Measurements from ENCODE around the gene TAS2R20.

The TAS2R20 gene

DNA sequence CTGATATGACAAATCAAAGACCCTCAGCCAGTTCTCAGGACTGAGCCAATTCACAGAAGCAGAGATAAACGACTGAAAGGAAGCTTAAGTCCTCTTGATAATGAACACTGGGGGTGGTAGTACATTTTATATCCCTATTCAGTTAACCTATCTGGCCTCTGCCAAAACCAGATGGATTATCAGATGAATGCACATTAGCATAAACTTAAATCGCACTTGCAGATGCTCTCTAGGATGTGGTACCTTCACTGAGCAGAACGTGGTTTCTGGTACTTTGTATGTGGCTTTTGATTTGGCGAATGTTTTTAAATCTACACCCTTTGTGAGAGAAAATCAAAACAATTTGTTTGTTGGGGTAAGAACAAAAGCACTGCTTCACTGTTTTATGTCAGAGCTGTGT lies 37.9 kb downstream of the TAS2R20 start:
- DNase-seq (ENCODE audit: low spot score) (no peak), FAIRE-seq (no peak)

DNA sequence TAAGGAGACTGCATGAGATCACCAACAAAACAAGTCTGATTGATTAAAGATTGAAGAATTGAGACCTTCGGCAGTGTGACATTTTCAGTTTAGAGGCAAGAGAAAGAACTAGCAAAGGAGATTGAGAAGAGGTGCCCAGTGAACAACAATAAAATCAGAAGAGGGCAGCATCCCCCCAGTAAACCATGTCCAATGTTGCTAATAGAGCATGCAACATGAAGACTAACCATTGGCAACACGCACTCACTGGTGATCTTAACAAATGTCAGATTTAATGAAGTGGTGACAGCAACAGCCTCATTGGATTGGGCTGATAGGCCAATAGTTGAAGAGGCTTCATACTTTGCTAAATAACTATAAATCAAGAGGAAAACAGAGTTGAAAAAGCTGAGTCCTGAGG lies 38.3 kb downstream of the TAS2R20 start:
- no peak for DNase-seq (ENCODE audit: low spot score)
- no peak for FAIRE-seq

DNA sequence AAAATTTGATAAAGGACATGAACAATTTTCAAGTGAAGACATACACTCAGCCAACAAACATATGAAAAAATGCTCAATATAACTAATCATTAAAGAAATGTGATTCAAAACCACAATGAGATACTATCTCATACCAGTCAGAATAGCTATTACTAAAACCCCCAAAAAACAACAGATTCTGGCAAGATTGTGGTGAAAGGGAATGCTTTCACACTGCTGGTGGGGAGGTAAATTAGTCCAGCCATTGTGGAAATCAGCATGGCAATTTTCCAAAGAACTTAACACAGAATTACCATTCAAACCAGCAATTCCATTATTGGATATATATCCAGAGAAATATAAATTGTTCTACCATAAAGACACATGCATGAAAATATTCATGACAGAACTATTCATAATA lies 40.4 kb downstream of the TAS2R20 start:
- no peak for DNase-seq (ENCODE audit: low spot score)
- no peak for FAIRE-seq

DNA sequence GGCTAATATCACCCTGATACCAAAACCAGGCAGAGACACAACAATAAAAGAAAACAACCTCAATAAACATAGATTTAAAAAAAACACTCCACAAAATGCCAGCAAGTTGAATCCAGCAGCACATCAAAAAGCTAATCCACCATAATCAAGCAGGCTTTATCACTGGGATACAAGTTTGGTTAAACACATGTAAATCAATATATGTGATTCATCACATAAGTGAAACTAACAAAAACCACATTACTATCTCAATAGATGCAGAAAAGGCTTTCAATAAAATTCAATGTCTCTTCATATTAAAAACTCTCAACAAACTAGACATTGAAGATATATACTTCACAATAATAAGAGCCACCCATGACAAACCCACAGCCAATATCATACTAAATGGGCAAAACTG lies 42.0 kb downstream of the TAS2R20 start:
- no peak for DNase-seq (ENCODE audit: low spot score)
- FAIRE-seq = no peak

DNA sequence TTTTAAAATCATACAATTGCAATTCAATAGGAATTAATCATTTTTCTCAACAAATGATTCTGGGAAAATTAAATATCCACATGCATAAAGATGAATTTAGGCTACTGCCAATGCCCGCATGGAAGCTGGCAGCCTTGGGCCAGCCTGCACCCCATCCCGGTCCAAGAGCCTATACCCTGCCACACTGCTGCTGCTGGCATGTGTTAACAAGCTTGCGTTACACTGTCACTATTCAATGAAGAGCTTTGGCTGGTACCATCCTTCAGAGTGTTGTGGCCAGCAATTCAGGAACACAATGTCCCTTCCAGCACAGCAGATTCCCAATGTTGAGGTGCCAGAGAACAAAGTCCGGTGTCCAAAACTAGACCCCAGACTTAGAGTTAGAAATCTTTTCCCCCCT lies 45.5 kb downstream of the TAS2R20 start:
- FAIRE-seq = no peak
- DNase-seq (ENCODE audit: low spot score) = no peak

Data from urothelium cell line (cell line).